Measurements from ENCODE around the gene TANGO2. TPM values are rescaled to one million over a fixed set of nuclear protein-coding genes. Genes with fewer than 3 reads are reported as not detected.

The TANGO2 gene
- total and polyA plus RNA-seq, 9 of the 15 experiments (the other 6 are each of a cell fraction or from before 2014, with no cell fraction given) = 15.5 to 94.9 (median 70.1) TPM

GRCh38 chr22:20079745-20080444 lies 59.0 kb downstream of the TANGO2 start, which contains the start of gene DGCR8 (continued):
- peak; percentile 69 for TF ChIP-seq ZBTB12 (CRISPR knock-in tag; IDR thresholded peaks at IDR 0.05)
- peak in 1 of 2 experiments; percentile 93; a peak in 2 of 4 replicates for TF ChIP-seq TEAD1 (CRISPR knock-in tag; IDR thresholded peaks at IDR 0.05)
- no peak; the same call in 1 of the 2 replicates for TF ChIP-seq BRD4 (IDR thresholded peaks at IDR 0.05)
- peak; percentile 89 for TF ChIP-seq ELF2 (CRISPR knock-in tag; IDR thresholded peaks at IDR 0.05)
- TF ChIP-seq, protein P1, sequence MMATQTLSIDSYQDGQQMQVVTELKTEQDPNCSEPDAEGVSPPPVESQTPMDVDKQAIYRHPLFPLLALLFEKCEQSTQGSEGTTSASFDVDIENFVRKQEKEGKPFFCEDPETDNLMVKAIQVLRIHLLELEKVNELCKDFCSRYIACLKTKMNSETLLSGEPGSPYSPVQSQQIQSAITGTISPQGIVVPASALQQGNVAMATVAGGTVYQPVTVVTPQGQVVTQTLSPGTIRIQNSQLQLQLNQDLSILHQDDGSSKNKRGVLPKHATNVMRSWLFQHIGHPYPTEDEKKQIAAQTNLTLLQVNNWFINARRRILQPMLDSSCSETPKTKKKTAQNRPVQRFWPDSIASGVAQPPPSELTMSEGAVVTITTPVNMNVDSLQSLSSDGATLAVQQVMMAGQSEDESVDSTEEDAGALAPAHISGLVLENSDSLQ (IDR thresholded peaks at IDR 0.05) = no peak
- TF ChIP-seq HDAC6 (IDR thresholded peaks at IDR 0.05; ENCODE audit: low read depth, low read length) = 0 out of 2 replicates have a peak, but pooled peaks have one; percentile 81
- peak; percentile 62 for TF ChIP-seq EP300 (IDR thresholded peaks at IDR 0.05; ENCODE audit: low read length)
- peak; percentile 86 for TF ChIP-seq HNRNPLL (IDR thresholded peaks at IDR 0.05; ENCODE audit: low read depth, low read length, poor library complexity, severe bottlenecking)
- TF ChIP-seq ZBTB2 (IDR thresholded peaks at IDR 0.05) = no peak
- peak; percentile 47 for TF ChIP-seq WHSC1 (IDR thresholded peaks at IDR 0.05; ENCODE audit: low read length)
- peak; percentile 96 for TF ChIP-seq RHOXF2B (CRISPR knock-in tag; conservative IDR thresholded peaks at IDR 0.05)
- peak; percentile 88 for TF ChIP-seq MEF2D (tag; conservative IDR thresholded peaks at IDR 0.05; ENCODE audit: low read depth)
- TF ChIP-seq ARID2 (IDR thresholded peaks at IDR 0.05) = no peak
- no peak for TF ChIP-seq ZKSCAN3 (CRISPR knock-in tag; IDR thresholded peaks at IDR 0.05)
- TF ChIP-seq, protein P2, sequence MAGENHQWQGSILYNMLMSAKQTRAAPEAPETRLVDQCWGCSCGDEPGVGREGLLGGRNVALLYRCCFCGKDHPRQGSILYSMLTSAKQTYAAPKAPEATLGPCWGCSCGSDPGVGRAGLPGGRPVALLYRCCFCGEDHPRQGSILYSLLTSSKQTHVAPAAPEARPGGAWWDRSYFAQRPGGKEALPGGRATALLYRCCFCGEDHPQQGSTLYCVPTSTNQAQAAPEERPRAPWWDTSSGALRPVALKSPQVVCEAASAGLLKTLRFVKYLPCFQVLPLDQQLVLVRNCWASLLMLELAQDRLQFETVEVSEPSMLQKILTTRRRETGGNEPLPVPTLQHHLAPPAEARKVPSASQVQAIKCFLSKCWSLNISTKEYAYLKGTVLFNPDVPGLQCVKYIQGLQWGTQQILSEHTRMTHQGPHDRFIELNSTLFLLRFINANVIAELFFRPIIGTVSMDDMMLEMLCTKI (IDR thresholded peaks at IDR 0.05; ENCODE audit: partially characterized antibody) = no peak
- TF ChIP-seq OTX1 (CRISPR knock-in tag; IDR thresholded peaks at IDR 0.05) = peak; percentile 98
- TF ChIP-seq, protein P3, sequence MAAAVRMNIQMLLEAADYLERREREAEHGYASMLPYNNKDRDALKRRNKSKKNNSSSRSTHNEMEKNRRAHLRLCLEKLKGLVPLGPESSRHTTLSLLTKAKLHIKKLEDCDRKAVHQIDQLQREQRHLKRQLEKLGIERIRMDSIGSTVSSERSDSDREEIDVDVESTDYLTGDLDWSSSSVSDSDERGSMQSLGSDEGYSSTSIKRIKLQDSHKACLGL (CRISPR knock-in tag; IDR thresholded peaks at IDR 0.05; ENCODE audit: borderline replicate concordance, poor library complexity, severe bottlenecking) = peak; percentile 85
- TF ChIP-seq CTBP1 (IDR thresholded peaks at IDR 0.05; ENCODE audit: borderline replicate concordance) = no peak
- TF ChIP-seq CSDE1 (IDR thresholded peaks at IDR 0.05) = no peak

Measured in K562 (cell line).